DND-41 (cell line): ENCODE measurements around the gene MTG2.

Source experiments
- EZH2 ChIP-seq: IDR thresholded peaks from 3 replicates; pipeline ENCODE4 v1.6.1; 2012; ENCODE audit warnings: borderline replicate concordance, low read depth, mild to moderate bottlenecking, moderate library complexity, low read length, inconsistent platforms; ENCODE audit not compliant: severe bottlenecking
- TF ChIP-seq, protein P1 (sequence below): IDR thresholded peaks from 2 replicates; pipeline ENCODE4 v1.5.1; 2012; ENCODE audit warnings: borderline replicate concordance, low read length, moderate library complexity, mild to moderate bottlenecking; ENCODE audit not compliant: poor library complexity, severe bottlenecking; ENCODE audit errors: extremely low read depth

DNA sequence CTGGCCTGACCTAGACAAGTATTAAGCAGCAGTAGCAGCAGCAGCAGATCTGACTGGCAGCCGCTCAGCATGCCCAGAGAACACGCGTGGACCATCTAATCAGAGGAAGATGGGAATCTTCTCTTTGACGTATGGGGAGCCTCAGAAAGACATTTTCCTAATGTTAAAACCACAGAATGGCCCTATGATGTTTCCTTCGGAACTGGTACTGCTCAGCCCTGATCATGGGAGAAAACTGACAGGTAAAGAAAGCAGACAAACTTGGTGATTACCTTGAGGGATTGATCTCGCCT is 45.8 kb upstream of the MTG2 start:
- TF ChIP-seq, protein P1, sequence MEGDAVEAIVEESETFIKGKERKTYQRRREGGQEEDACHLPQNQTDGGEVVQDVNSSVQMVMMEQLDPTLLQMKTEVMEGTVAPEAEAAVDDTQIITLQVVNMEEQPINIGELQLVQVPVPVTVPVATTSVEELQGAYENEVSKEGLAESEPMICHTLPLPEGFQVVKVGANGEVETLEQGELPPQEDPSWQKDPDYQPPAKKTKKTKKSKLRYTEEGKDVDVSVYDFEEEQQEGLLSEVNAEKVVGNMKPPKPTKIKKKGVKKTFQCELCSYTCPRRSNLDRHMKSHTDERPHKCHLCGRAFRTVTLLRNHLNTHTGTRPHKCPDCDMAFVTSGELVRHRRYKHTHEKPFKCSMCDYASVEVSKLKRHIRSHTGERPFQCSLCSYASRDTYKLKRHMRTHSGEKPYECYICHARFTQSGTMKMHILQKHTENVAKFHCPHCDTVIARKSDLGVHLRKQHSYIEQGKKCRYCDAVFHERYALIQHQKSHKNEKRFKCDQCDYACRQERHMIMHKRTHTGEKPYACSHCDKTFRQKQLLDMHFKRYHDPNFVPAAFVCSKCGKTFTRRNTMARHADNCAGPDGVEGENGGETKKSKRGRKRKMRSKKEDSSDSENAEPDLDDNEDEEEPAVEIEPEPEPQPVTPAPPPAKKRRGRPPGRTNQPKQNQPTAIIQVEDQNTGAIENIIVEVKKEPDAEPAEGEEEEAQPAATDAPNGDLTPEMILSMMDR = no peak
- no peak for TF ChIP-seq EZH2
